Testis (tissue), 2 donors: Measurements from ENCODE around the gene ANAPC13.

Source experiments
- CTCF ChIP-seq, 3 experiments: fragments of 450-650 bp in 2 of 3; fragments of 200-600 bp in 1 of 3; sonication (generic) in 1 of 3; IDR thresholded peaks; one replicate each; pipeline ENCODE4 v1.5.1; 2016 to 2019; ENCODE audit warnings: antibody characterized with exemption in 3 of 3, mild to moderate bottlenecking in 2 of 3, moderate library complexity in 1 of 3
- POLR2A ChIP-seq: fragments of 450-650 bp; IDR thresholded peaks from one replicate; pipeline ENCODE4 v1.6.1; 2017; ENCODE audit warnings: antibody characterized with exemption, mild to moderate bottlenecking, moderate library complexity

GRCh38 chr3:134516905-134517304 lies 31.1 kb upstream of the ANAPC13 start:
- no peak for TF ChIP-seq POLR2A
- no peak for TF ChIP-seq CTCF (IDR thresholded peaks at IDR 0.05)
